Liver (tissue), 3 donors: ENCODE measurements around the gene PLCG2.

ENCODE experiments used
- CTCF ChIP-seq: fragments of 150-350 bp; IDR thresholded peaks from 2 replicates; pipeline ENCODE4 v1.5.1; 2017; ENCODE audit warnings: improper control_type of control experiment, low read depth, low read length; ENCODE audit not compliant: missing input control
- HNF4A ChIP-seq, 2 donors: conservative IDR thresholded peaks; 2 replicates each; pipeline ENCODE4 v1.6.1; 2016; ENCODE audit warnings: antibody characterized with exemption in 2 of 2, mild to moderate bottlenecking in 2 of 2
- JUND ChIP-seq, 2 donors: IDR thresholded peaks; 2 replicates each; pipeline ENCODE4 v1.6.1; 2016; ENCODE audit warnings: antibody characterized with exemption in 2 of 2
- MAX ChIP-seq: IDR thresholded peaks from 2 replicates; pipeline ENCODE4 v1.6.1; 2016; ENCODE audit warnings: antibody characterized with exemption
- TAF1 ChIP-seq: conservative IDR thresholded peaks from 2 replicates; pipeline ENCODE4 v1.6.1; 2016; ENCODE audit warnings: antibody characterized with exemption, mild to moderate bottlenecking
- donor health status: healthy.
- donor health status: healthy.

- TF ChIP-seq JUND (IDR thresholded peaks at IDR 0.05) (no peak), CTCF (no peak), MAX (no peak), TAF1 (no peak), HNF4A (conservative IDR thresholded peaks at IDR 0.05) (no peak)
Measured at GRCh38 chr16:81973737-81974136, 194.6 kb downstream of the PLCG2 start.
